ENCODE results near the gene DAP3. TPM values are rescaled to one million over a fixed set of nuclear protein-coding genes. Genes with fewer than 3 reads are reported as not detected.

The DAP3 gene
- total and polyA plus RNA-seq, 2 of the 8 experiments (the other 6 are each of a cell fraction or from before 2014, with no cell fraction given), result 66.3 to 87.1 TPM

- H2BK12ac ChIP-seq (ENCODE audit: low read depth, low read length), result no peak overlapping the region
- H4K20me1 ChIP-seq (replicated peaks in 1 of 2; ENCODE audit: control insufficient read depth in 1 of 2, insufficient read depth in 2 of 2, low read length in 2 of 2), result no peaks in the 10 kb centered on the region
- peak in 1 of 2 experiments; percentile 28 for DNase-seq (ENCODE audit: low read depth in 1 of 2, low spot score in 2 of 2)
- TF ChIP-seq BCL11A (IDR thresholded peaks at IDR 0.05; ENCODE audit: low read depth in 2 of 2, low read length in 2 of 2) (no peak), SIRT6 (IDR thresholded peaks at IDR 0.05; ENCODE audit: low read length) (no peak), POU5F1 (IDR thresholded peaks at IDR 0.05; ENCODE audit: low read depth, low read length) (no peak)
- no peak overlapping the region for H3K23ac ChIP-seq (ENCODE audit: insufficient read length)
- H3K4me1 ChIP-seq (replicated peaks in 1 of 4; ENCODE audit: control insufficient read depth in 3 of 4, insufficient read depth in 4 of 4, low read length in 3 of 4), result peaks cover 0 to 7% (median 1%) of the 10 kb centered on the region in 4 experiments; a peak in 2 of 7 replicates
- POLR2A ChIA-PET (ENCODE audit: partially characterized antibody), result no interaction called here
- H3K36me3 ChIP-seq (ENCODE audit: control insufficient read depth in 2 of 4, insufficient read depth in 4 of 4, low read length in 3 of 4), result peaks cover 0 to 30% (median 8%) of the 10 kb centered on the region in 4 experiments; a peak in 3 of 8 replicates
- no peak overlapping the region for H3K56ac ChIP-seq (replicated peaks; ENCODE audit: insufficient read length, low read depth, low read length)
- no peak overlapping the region for H3K9ac ChIP-seq (replicated peaks in 1 of 4; ENCODE audit: extremely low read depth in 1 of 4, low read depth in 3 of 4, low read length in 3 of 4)
- FAIRE-seq, result no peak
- H3K9me3 ChIP-seq (ENCODE audit: insufficient read depth in 2 of 2, low read depth in 1 of 2, low read length in 1 of 2), result peaks cover 3% of the 10 kb centered on the region in 2 experiments; a peak in 3 of 4 replicates
- H3K4ac ChIP-seq (replicated peaks; ENCODE audit: insufficient read length, low read depth, low read length), result no peak overlapping the region
- no peak overlapping the region for H3K14ac ChIP-seq (ENCODE audit: insufficient read length)
- H3K79me2 ChIP-seq (ENCODE audit: control insufficient read depth in 1 of 2, insufficient read depth in 2 of 2, low read length in 2 of 2), result peaks cover 8 to 83% of the 10 kb centered on the region in 2 experiments; a peak in 3 of 4 replicates
- H2AK5ac ChIP-seq (ENCODE audit: low read depth, low read length), result no peak overlapping the region
- no peak overlapping the region for H2AFZ ChIP-seq (ENCODE audit: low read length)
- 92% methylated on average over 8 of the region's 8 CpGs; no CpG with 5 or more reads in 1 of the 2 experiments for WGBS, 2 experiments (ENCODE audit: extremely low coverage in 1 of 2, insufficient coverage in 1 of 2, insufficient read length in 1 of 2, insufficient replicate concordance in 2 of 2, low coverage in 1 of 2, low lambda C conversion rate in 2 of 2, missing lambda C conversion rate in 1 of 2)
- H3K23me2 ChIP-seq (ENCODE audit: low read depth, low read length), result peaks cover 4% of the 10 kb centered on the region; the same call in 1 of the 2 replicates
- no peak overlapping the region for H4K5ac ChIP-seq (ENCODE audit: insufficient read length, low read depth, low read length)
- H3K4me3 ChIP-seq (ENCODE audit: extremely low read depth in 1 of 4, insufficient read depth in 2 of 4, low read depth in 3 of 4, low read length in 4 of 4), result no peak overlapping the region
- peaks cover 5% of the 10 kb centered on the region for H3K79me1 ChIP-seq (ENCODE audit: low read depth, low read length)
- no peak overlapping the region for H2BK120ac ChIP-seq (replicated peaks; ENCODE audit: low read depth, low read length)
- H4K91ac ChIP-seq (replicated peaks; ENCODE audit: insufficient read length, low read length), result no peak overlapping the region
- no peak overlapping the region for H2BK5ac ChIP-seq (ENCODE audit: low read depth, low read length)
- H3K27me3 ChIP-seq (replicated peaks in 1 of 4; ENCODE audit: control insufficient read depth in 3 of 4, extremely low read depth in 1 of 4, insufficient read depth in 3 of 4, low read length in 3 of 4), result no peaks in the 10 kb centered on the region
- H4K8ac ChIP-seq (ENCODE audit: extremely low read depth, insufficient read depth, low read length), result no peak overlapping the region
- CTCF ChIA-PET (ENCODE audit: partially characterized antibody), result no interaction called here
- H2BK15ac ChIP-seq (ENCODE audit: low read length), result no peak overlapping the region
- no peak overlapping the region for H3K4me2 ChIP-seq (ENCODE audit: insufficient read depth in 1 of 2, low read depth in 2 of 2, low read length in 2 of 2)
- H3K18ac ChIP-seq (ENCODE audit: extremely low read depth, low read length), result no peak overlapping the region
- no peak overlapping the region for H2BK20ac ChIP-seq (ENCODE audit: low read length)
- H3K27ac ChIP-seq (ENCODE audit: low read depth, low read length), result no peak overlapping the region
Measured at GRCh38 chr1:155691992-155692528, 3.2 kb downstream of the DAP3 start.
